Amygdala (tissue), 56 donors: ENCODE results near the gene PDE9A.
A peak's percentile ranks its signal among the peaks of the same experiment; 100 is the strongest.

Experiments used
- DNase-seq, 56 donors: peaks; one replicate each; lab custom pipeline; 2025; lab: John Stamatoyannopoulos, UW

Gene PDE9A

GRCh38 chr21:42654913-42655795 lies 1.7 kb downstream of the PDE9A start:
- no peak for DNase-seq

- no peak for DNase-seq
These were observed 2.7 kb downstream of the PDE9A start for GRCh38 chr21:42655796-42656770.

- no peak for DNase-seq
These were observed 3.5 kb downstream of the PDE9A start for GRCh38 chr21:42656872-42657271.

GRCh38 chr21:42657676-42658319 lies 4.4 kb downstream of the PDE9A start:
- DNase-seq = no peak

- no peak for DNase-seq
These were observed 5.1 kb downstream of the PDE9A start for GRCh38 chr21:42658320-42659105.

GRCh38 chr21:42659416-42660117 lies 6.1 kb downstream of the PDE9A start:
- DNase-seq = no peak

- no peak for DNase-seq
These were observed 6.7 kb downstream of the PDE9A start for GRCh38 chr21:42660118-42660470.

GRCh38 chr21:42661688-42662429 lies 8.4 kb downstream of the PDE9A start:
- DNase-seq = no peak

- no peak for DNase-seq
These were observed 9.2 kb downstream of the PDE9A start for GRCh38 chr21:42662430-42663199.

GRCh38 chr21:42663200-42663750 lies 9.9 kb downstream of the PDE9A start:
- DNase-seq = no peak

GRCh38 chr21:42663860-42664535 lies 10.6 kb downstream of the PDE9A start:
- DNase-seq = peak in 1 of 56 donors; percentile 53

GRCh38 chr21:42664614-42665013 lies 11.2 kb downstream of the PDE9A start:
- no peak for DNase-seq

- DNase-seq = no peak
These were observed 11.6 kb downstream of the PDE9A start for GRCh38 chr21:42665026-42665425.

- DNase-seq = no peak
These were observed 12.1 kb downstream of the PDE9A start for GRCh38 chr21:42665484-42665883.

- DNase-seq = peak in 3 of 56 donors; percentile 20 to 80 (median 43)
These were observed 12.8 kb downstream of the PDE9A start for GRCh38 chr21:42666023-42666747.

- peak in 51 of 56 donors; percentile 28 to 92 (median 74) for DNase-seq
These were observed 13.5 kb downstream of the PDE9A start for GRCh38 chr21:42666925-42667324.
